GM12892 (cell line): ENCODE data around the gene UBA3.

Experiments
- DNase-seq: peaks from one replicate; pipeline ENCODE4 v3.0.0; 2011; ENCODE audit not compliant: insufficient read length
- FAIRE-seq: peaks from 2 replicates; lab custom pipeline; 2011; peaks lifted over from hg19 to GRCh38; lab: Jason Lieb, UNC
- POLR2A ChIP-seq: IDR thresholded peaks from 2 replicates; pipeline ENCODE4 v1.6.1; 2011; ENCODE audit warnings: low read depth, low read length, control low read depth
- POLR2AphosphoS5 ChIP-seq: IDR thresholded peaks from 2 replicates; pipeline ENCODE4 v1.6.1; 2011; ENCODE audit warnings: low read depth, low read length, control low read depth
- TAF1 ChIP-seq: IDR thresholded peaks from 2 replicates; pipeline ENCODE4 v1.6.1; 2011; ENCODE audit warnings: low read depth, mild to moderate bottlenecking, control low read depth, low read length, borderline replicate concordance

The UBA3 gene

DNA sequence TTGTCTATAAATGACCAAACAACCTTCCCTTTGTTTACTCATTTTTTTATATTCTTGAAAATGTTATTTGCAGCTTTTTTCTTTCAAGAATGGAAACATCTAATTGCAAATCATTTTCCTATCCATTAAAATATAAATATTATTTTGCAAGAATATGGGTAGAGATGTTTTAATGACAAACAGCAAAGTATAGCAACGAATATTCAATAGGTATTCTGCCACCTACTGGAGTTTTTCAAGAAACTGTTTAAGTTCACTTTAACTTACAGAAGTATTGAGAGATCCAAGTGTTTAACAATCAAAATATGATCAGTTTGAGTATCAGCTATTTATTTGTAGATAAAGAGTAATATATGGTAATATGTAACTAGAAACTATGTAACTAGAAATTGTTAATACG is 59.7 kb downstream of the UBA3 start:
- FAIRE-seq: no peak
- TF ChIP-seq POLR2AphosphoS5: no peak
- no peak for TF ChIP-seq TAF1
- TF ChIP-seq POLR2A: no peak
- DNase-seq: no peak

DNA sequence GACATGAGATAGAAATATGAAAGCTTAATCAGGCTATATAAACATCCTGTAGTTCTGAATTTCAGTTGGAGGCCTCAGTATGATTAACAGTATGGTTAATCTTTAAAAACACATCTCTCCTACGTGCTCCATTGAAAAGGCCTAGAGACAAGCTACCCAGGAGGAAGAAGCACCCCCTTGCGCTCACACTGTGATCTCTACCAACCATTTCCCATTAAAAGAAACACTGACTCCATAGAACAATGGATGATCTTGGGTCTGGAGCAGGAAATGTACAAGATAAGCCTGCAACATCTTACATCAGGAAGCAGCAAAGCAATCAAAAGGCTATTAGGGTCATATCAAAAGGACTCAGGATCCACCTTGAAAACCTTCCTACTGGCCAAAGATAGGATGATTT is 63.3 kb downstream of the UBA3 start:
- FAIRE-seq (no peak), DNase-seq (no peak)
- no peak for TF ChIP-seq POLR2A
- TF ChIP-seq POLR2AphosphoS5: no peak
- TF ChIP-seq TAF1: no peak

GRCh38 chr3:69016102-69016501 is 64.1 kb downstream of the UBA3 start:
- DNase-seq (no peak), FAIRE-seq (no peak)
- TF ChIP-seq POLR2AphosphoS5 (no peak), TAF1 (no peak), POLR2A (no peak)

- no peak for FAIRE-seq
- TF ChIP-seq POLR2A (no peak), POLR2AphosphoS5 (no peak)
- DNase-seq: no peak
Measured at GRCh38 chr3:69014022-69014580, 66.1 kb downstream of the UBA3 start.

GRCh38 chr3:69013253-69014021 is 66.7 kb downstream of the UBA3 start, which contains the start of gene EOGT:
TSS of gene EOGT (minus strand) at chr3:69013684. CDS start at chr3:69009846, 3,838 bp downstream.
- TF ChIP-seq POLR2A (peak; percentile 67; the same call in 1 of the 2 replicates), POLR2AphosphoS5 (peak; percentile 62; the same call in 1 of the 2 replicates), TAF1 (no peak)
- peak; percentile 92 for FAIRE-seq
- DNase-seq: peak; percentile 75

DNA sequence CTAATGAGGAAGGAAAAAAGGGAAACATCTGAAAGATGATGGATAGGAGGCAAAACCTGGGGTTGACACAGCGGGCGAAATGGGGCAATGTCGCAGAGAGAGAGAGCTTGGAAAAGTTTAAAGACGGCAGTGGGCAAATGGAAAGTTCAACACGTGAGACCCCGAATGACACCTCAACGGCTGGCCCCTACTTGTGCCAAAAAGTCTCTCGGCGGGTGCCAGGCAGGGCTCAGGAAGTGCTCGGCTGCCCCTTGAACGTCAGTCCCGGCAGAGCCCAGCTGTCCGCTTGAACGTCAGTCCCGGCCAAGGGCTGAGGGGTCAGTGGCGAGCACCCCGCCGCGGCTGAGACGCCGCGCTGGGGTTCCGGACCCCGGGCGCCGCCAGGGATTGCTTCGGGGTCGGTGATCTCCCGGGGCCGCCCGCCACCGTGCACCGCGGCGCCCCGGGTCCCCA is 67.3 kb downstream of the UBA3 start:
- FAIRE-seq (no peak), DNase-seq (peak; percentile 42)
- no peak for TF ChIP-seq POLR2AphosphoS5
- TF ChIP-seq POLR2A: no peak
- TF ChIP-seq TAF1: no peak

DNA sequence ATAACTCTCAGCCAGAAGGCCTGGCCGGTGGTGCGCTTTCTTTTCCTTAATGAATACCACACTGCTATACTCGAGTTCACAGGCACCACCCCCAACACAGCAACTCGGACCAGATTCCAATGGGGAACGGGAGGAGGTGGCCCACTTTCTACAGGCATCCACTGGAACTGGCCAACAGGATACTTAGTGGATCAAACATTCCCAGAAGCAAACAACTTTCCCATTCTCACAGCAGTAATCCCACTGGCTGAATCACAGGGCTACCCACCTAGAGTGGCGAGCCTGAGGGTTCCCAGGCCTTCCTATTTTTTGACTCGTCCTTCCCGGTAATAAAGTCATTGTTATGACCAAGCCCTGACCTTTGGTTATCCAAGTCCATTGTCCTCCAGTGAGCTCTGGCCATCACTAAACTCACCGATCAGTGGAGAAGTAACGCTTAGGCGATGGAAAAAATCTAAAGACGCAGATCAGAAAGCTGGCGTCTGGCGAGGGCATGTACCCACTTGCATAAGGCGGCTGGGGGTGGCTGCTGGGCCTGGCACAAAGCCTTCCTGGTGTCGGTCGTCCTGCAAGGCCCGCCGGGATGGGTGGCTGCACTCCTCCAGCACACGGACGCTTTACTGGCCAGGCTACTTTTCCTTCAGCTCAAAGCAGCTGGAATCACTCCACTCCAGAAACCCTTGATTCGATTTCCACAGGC is 67.9 kb downstream of the UBA3 start:
- TF ChIP-seq TAF1: no peak
- no peak for TF ChIP-seq POLR2AphosphoS5
- TF ChIP-seq POLR2A: no peak
- DNase-seq (no peak), FAIRE-seq (no peak)

DNA sequence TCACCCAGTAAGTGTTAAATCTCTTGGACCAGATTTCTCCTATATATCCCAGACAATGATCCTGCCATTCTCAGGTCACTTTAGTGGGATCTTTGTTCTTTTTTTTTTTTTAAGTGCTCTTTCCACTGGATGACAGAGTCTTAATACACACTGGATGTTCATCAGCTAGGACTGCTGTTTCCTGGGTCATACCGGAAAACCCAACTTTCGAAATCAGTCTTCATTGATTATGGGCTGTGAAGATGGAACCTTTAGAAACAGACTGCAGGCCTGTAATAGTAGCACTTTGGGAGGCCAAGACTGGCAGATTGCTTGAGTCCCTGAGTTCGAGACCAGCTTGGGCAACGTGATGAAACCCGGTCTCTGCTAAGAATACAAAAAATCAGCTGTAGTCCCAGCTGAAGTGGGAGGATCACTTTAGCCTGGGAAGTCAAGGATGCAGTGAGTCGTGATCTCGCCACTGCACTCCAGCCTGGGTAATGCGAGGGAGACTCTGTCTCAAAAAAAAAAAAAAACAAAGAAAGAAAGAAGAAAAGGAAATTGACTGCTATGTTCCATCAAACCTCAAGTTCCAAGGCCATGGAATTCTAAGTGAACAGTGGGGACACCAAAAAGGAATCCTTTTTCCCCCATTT is 69.0 kb downstream of the UBA3 start:
- DNase-seq (no peak), FAIRE-seq (no peak)
- TF ChIP-seq TAF1 (no peak), POLR2A (no peak), POLR2AphosphoS5 (no peak)

DNA sequence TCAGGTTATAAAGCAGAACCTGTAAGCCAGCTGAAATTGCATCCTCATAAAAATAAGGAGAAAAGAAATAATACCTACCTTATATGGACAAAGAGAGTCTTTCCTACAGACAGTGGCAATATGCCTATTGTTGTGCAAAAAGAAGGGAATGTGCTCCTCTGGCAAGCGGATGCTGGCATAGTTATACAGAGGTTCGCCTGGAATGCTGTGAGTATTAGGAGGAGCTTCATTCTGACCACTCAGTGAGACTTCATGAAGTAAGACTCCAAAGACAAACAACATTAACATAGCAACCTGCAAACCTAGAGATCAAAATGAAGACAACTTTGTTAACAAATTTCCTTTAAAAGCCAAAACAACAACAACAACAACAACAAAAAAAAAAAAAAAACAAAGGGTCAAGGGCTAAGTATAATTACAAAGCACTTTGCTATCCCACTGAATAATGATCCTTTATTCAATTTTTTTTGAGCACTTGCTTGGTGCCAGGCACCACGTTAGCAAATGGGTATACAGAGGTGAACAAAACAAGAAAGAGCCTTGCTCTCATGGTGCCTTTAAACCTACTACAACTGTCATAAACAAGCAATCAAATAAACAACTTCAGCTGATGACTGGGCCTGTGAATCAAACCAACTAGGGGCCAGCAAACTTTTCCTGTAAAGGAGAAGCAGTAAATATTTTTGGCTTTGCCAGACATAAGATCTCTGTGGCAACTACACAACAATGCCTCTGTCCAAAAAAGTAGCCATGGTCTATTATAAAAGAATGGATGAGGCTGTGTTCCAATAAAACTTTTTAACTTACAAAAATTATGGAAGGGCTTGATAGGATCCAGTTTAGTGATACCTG is 70.4 kb downstream of the UBA3 start:
- no peak for FAIRE-seq
- no peak for DNase-seq
- no peak for TF ChIP-seq TAF1
- TF ChIP-seq POLR2AphosphoS5: no peak
- no peak for TF ChIP-seq POLR2A

- DNase-seq: no peak
- no peak for FAIRE-seq
- no peak for TF ChIP-seq POLR2AphosphoS5
- TF ChIP-seq TAF1: no peak
- TF ChIP-seq POLR2A: no peak
Measured at GRCh38 chr3:69008980-69009379, 71.2 kb downstream of the UBA3 start.
